Iris pigment epithelial cell (primary cell): ENCODE measurements around the gene KCNQ1.
A peak's percentile ranks its signal among the peaks of the same experiment; 100 is the strongest.

Experiments used
- DNase-seq: peaks from one replicate; pipeline ENCODE4 v3.0.0-alpha.2; 2011; ENCODE audit warnings: low read depth

The KCNQ1 gene

DNA sequence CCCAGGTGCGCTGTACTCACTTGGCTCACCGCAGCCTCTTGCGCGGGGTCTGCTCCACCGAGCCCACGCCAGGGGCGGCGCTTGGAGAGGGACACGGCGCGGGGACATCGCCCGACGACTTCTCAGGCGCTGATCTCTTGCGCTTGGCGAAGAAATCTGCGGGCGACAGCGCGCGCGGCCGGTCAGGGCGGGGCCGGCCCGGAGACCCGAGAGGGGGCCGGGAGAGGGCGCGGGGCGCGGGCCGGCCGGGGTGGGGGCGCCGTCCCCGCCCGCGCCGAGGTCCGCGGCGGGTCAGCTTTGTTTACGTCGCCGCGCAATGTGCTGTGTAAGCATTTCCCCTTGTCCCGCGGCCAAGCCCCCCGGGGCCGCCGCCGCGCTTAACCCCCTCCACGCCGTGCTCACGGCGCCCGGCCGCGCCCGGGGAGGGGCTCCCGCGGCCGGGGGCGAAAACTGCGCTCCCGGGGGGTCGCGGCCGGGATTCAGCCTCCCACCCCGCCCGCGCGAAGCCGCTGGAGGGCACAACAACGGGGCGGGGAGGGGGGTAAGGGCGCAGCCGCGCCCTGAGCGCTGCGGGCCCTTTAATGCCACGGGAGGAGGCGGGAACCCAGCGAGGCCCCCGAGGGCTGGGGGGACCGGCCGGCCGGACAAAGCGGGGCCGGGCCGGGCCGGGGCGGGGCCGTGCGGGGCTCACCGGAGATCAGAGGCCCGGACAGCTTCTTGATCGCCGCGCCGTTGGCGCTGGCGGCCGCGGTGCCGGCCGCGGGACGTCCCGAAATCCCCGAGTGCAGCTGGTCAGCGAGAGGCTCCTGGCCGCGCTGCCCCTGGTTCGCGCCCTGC, 439.4 kb downstream of the KCNQ1 start:
- peak; percentile 23 for DNase-seq

DNA sequence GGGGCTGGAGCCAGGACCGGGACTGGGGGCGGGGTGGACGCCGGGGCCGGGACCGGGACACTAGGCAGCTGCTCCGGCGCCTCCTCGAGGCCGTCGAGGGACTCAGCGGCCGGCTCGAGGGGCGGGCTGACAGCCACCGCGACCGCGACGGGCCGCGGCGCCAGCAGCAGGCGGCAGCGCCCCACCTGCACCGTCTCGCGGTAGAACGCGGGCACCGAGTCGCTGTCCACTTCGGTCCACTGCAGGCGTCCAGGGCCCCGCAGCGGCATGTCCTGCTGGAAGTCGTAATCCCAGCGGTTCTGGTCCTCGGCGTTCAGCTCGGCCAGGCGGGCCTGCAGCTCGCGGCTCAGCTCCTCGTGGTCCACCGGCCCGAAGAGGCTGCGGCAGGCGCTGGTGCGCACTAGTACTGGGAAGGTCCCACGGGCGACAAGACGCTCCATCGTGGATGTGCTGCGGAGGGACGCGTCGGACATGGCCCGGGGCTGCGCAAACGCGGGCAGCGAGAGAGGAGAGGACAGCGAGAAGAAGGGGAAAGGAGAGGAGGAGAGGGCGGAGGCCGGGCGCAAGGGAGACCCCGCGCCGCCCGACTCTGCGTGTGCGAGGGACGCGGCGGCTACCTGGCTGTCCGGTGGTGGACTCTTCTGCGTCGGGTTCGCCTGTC, 440.3 kb downstream of the KCNQ1 start:
- peak; percentile 58 for DNase-seq

DNA sequence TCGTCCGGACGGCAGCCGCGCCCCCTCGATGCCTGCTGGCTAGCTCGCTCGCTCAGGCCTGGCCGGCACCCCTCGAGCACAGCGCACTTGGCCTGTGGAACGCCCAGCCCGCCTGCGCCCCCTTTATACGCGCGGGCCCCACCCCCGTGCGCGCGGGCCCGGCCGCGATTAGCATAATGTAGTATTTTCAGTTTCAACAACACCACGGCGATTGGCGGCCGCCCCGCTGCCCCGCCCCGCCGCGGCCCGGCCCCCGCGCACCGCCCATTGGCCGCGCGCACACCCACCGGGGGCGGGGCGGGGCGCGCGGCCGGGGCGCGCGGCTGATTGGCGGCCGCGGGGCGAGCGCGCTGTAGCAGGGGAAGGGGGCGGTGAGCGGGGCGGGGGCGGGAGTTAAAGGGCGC, 440.9 kb downstream of the KCNQ1 start, which contains the start of gene CDKN1C:
Gene CDKN1C (minus strand): TSS at position 98 of the 404 bp plus-strand sequence. CDS start 319 bp downstream, outside the sequence.
- DNase-seq = peak; percentile 77

DNA sequence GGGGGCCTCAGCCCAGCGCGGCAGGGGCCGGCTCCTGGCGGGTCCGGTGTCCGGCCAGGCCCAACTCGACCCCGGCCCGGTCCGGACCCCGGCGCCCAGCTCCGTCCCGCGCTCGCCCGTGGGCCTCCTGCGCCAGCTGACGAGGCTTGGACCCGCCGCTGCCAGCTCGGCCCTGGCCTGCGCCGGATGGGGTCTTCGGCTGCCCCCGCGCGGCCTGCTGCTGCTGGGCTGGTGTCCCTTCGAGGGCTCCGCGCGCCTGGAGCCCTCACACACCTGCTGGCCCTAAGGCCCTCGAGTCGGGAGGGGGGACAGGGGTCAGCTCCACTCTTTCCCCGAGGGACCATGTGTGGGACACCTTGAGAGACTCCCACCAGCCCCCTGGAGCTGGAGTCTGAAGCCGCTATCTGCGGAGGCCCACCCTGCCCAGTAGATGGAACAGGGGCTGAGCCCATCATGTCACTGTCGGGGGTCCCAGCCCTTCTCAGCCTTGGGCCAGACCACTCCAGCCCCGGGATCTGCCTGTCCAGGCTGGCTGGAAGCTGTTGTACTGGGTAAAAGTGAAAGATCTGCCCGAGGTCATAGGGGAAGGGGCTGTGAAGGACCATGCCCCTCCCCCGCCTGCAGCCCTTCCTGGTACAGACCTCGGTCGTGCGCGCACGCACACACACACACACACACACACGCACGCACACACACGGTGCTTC, 441.5 kb downstream of the KCNQ1 start:
- DNase-seq = peak; percentile 22

DNA sequence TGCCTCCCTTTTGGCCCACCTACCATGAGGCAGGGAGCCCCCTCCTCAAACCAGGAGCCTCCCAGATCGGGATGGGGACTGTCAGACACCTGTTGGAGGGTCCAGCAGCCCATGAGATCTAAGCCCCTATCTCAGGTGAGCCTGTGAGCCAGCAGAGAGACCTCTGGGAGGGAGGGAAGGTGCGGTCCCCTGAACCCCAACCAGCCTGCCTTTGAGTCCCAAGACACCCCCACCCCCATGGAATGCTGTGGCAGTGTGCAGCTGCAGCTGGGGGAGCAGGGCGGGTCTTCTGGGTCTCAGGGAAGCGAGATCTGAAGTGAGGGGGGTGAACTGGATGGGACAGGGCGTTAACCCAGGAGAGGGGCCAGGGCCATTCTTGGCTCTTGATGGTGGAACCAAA, 442.1 kb downstream of the KCNQ1 start:
- DNase-seq = no peak

DNA sequence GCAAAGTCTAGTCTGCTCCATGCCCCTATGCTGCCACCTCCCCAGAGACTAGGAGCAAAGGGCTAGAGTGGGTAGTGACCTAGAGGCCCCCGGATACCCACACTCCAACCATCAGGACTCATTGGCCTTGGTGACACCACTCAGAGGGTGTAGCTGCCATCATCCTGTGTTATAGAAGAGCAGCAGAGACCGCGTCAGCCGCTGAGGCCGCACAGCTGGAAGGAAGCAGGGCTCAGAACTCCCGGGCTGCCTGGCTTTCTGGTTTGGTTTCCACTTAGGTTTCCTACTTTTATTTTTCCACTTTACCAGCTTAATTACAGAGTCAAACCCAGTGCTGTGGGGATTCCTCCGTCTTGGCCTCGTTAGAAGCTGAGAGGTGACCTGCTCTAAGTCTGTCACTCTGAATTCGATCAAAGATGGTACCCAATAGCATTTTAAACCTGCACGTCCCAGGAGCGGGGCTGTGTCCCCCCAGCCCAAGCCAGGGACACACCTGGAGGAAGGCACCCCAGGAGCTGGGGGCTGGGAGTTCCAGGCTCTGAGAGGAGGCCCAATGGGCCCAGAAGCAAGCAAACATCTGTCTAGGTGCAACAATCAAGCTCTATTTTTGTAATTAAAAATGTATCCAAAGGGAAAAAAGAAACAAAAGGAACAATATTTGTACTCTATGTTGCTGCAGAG, 442.8 kb downstream of the KCNQ1 start:
- DNase-seq = no peak

DNA sequence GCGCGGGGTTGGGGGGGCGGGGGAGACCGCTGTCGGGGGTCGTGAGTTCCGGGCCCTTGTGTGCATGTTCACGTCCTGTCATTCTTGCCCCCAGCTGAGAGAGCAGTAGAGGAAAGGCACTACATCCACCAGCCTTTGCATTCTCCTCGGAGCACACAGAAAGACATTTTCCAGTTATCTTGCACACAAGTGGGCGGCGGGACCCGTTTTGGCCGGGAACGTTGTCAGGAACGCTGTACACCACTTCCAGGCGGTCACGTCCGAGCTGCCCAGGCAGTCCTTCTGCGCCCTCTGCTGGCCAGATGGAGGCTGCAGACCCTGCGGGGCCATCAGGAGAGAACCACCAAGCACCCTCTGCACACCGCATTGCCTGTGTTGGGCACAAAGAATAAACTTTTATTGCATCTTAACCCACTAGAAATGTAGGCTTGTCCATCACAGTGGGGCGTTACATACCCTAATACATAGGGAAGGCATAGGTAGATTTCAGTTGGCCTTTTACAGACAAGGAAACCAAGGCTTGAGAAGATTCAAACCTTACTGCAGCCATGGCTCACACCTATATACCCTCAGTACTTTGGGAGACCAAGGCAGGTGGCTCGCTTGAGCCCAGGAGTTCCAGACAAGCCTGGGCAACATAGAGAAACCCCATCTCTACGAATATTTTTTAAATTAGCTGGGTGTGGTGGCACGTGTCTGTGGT, 443.6 kb downstream of the KCNQ1 start:
- DNase-seq = peak; percentile 80

DNA sequence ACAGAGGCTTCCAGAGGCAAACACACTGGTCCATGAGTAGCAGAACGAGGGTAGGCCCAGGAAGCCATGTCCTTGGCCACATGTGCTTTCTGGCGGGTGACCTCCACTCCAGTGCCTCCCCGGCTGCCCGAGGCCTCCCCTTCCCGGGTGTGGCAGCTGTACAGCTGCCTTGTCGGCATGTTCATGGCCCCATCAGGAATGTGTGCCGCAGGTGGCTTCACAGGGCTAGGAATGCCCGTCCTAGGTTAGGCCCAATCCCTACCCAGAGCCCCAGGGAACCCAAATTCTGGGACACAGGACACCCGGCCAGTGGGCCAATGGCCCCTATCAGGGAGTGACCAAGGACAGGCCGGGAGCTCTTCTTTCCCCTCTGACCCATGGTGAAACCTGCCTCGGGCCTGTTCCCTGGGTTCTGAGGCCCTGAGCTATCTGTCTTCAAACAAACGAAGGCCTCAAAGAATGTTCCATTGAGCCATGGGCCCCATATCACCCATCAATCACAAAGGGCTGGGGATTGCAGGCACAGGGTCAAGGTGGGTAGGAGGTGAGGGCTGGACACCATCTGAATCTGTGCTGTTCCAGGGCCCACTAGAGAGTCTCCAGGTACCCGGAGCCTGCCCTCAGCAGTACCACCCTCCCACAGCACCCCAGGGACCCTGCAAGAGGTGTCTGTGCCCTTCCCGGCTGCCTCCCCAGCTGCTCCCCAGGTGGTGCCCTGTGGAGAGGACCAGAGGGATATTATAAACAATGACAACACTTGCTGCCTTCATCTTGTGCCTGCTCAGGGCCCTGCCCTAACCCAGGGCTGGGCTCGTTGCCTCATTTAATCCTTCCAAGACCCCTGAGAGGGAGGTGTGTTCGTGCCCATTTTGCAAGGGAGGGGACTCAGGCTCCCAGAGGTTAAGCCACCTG, 444.8 kb downstream of the KCNQ1 start:
- DNase-seq = no peak

DNA sequence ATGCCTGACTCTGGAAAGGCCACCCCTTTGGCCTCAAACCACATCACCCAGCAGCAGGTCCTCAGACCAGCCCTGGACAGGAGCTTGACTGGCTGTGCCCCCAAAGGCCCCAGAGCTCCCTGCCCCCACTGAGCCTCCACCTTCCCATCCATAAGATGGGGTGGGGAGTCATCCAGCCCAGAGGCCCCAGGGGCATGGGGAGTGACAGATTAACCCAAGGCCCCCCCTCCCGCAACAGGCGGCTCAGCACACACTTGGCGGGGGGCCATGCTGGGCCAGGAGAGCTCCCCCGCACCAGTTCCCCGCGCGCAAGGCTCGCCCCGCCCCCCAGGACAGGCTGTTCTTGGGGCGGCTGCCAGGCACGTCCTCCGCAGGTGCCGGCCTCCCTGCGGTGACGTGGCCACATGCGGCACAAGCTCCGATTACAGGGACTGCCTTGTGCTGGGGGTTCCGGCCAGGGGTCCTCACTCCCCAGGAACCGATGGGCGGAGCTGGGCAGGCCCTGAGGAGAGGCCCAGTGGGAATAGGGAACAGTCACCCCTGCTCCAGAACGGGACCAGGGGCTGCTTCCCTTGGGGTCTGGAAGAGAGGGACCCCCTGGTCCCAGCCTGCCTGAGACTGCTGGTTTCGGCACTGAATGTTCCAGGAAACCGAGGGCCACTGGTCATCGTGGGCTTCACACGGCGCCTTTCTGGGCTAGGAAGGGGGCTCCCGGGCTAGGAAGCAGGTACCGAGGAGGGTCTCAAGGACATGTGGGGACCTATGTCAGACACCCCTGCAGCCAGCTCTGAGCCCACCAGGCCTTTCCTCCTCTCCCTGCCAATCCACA, 445.9 kb downstream of the KCNQ1 start:
- peak; percentile 54 for DNase-seq

DNA sequence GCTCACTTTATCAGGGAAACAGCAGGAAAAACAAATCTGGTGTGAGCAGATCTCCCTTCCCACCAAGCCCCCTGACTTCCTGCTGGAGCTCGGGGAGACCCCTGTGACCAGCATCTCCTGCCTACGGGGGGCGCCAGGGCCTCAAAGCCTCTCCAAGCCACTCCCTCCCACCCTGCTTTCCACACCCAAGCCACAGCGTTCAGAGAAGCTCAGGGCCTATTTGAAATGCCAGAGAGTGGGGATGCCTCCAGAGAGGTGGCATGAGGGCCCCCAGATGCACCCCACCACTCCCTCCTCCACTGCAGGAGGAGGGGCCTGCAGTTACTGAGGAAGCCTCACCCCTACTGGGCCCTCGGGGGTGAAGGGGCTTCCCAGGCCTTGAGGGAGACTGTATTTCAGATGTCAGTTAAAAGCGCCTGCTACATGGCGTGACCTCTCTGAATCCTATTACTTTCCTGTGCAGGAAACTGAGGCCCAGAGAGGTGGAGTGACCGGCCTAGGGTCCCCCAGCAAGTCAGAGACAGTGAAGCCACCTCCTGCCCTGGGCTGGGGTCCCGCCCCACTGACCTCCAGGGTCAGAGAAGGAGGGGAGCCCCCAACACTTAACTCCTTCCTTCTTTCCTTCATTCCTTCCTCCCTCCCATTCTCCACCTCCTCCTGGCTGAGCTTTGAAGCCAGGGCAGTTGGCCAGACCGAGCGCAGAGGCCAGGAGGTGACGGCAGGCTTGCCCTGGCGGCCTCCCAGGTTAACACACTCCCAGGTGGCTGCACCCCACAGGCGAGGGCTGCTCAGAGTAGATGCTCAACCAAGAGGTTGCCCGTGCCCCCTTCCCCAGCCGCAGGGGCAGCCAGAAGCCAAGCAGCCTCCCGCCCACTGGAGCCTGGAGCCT, 446.8 kb downstream of the KCNQ1 start:
- no peak for DNase-seq

DNA sequence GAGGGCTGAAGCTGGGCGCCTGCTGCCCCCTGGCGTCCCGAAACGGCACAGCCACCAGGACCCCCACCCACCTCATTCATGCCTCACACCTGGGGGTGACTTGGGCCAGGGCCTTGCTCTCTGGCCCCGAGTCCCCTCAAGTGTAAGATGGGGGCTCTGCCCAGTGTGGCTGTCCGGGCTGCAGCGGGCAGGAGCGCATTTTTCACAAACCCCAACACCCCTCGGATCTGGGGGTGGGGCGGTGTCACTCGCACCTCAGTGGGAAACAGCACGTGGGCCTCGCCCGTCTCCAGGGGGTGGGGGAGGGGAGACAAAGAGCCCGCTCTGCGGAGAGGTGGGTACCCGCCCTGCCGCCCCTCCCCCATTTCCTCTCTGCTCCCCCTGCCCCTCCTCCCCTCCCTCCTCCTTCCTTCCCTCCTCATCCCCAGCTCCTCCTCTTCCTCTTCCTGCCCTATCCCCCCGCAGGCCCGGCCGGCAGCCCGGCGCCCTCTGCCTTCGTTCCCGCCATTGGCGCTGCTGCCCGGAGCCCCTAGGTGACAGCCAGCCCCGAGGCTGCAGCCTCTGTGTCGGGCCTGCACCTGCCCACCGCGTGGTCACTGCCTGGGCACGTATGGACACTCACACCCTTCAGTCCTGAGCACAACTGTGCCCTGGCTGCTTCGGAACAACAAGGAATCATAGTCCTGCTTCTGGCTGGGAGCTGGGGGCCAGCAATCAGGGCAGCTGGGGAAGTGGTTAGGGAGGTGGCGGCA, 447.6 kb downstream of the KCNQ1 start:
- no peak for DNase-seq

DNA sequence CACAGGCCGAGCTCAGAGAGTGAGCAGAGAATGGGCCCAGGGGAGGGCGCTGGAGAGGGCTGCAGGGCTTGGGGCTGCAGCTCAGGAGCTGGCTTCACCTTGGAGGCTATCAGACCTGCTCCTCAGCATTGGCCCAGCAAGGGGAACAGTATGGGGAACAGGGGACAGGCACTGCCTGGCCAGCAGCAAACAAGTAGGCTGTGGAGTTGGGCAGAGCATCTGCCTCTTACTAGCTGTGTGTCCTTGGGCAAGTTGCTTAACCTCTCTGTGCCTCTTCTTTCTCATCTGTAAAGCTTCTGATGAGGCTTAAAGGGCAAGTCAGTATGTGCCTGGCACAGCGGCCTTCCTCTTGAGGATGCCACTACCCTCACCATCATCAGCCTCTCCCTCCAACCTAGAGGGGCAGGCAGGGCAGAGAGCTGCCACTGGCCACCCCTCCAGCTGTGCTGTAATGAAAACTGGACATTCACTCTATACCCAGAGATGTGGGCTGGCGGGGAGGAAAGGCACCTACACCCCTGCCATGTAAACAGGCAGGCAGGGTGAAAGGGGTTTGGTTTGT, 448.2 kb downstream of the KCNQ1 start:
- DNase-seq = peak; percentile 28

DNA sequence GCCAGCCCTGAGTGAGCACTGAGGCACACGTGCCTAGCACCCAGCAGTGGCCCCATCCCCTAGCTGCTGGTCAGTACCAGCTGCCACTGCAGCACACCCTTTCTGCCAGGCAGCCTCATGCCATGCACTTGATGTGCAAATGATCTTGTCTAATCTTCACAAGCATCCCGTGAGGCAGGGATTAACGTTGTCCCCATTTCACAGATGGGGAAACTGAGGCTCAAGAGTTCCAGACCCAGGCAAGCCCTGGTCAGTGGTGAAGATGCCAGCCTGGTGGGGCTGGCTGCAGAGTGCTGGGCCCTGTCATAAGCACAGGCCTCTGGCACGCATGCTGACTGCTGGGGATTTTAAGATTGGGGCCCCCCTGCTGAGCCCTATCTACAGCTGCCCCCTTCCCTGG, 449.1 kb downstream of the KCNQ1 start:
- DNase-seq = no peak

DNA sequence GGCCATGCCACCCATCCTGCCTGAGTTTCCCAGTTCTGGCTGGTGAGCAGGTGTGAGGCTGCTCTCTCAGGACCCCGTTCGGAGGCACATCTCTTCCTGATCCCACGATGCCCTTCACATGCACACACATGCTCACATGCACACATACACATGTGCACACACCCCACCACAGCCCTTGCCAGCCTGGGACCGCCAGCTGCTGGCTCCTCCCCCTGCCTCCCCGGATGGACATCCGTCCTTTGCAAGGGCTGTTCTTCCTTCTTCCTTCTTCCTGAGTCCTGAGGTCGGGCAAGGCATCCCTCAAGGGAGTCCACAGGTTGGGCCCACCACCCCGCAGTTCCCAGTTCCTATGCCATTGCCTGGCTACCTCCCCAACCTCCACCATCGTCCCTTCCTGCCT, 451.2 kb downstream of the KCNQ1 start:
- no peak for DNase-seq

DNA sequence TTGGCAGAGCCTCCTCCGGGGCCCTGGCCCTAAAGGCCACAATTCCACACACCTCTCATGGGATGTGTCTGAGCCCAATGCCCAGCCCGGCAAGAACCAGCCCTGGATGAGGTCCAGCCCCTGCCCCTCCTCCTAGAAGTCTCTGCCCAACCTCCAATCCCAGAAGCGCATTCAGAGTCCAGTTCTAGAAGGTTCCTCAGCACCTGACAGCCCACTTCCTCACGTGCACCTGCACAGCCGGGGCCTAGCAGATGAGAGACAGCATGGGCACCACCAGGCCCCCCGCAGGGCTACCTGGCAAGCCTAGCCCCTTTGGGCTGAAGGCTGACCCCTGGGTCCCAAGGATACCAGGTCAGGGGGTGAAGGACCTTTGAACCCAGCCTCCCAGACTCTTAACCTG, 452.2 kb downstream of the KCNQ1 start:
- no peak for DNase-seq

DNA sequence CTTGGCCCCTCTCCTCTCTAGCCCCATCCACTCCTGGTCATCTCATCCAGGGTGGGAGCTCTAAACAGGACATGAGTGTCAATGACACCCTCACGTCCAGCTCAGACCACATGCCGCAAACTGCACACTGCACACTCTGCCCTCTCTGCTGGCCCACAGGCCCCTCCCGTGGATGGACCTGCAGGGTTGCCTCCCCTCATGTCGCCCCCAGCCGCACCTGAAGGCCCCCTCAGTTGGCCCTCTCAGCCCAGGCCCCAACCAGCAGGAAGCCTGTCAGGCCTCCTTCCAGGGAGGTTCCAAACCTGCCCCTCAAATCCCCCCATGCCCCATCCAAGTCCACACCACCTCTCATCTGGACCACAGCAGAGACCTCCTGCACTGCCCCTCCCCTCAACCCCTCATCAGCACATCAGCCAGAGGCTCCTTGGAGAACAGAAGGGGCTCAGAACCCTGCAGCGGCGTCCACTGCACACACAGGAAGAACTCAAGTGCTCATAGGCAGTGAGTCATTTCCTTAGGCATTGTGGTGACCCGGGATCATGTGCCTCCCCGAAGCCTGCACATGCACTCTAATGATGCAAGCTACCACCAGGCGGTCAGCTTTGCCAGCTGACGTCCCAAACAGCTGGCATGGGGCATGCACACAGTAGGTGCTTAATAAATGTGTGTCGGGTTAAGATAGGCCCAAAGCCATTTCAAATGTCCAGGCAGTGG, 453.7 kb downstream of the KCNQ1 start:
- peak; percentile 93 for DNase-seq
